WTC11 (cell line): ENCODE results near the gene ZNF814. TPM values are rescaled to one million over a fixed set of nuclear protein-coding genes. Genes with fewer than 3 reads are reported as not detected.

ENCODE experiments used
- ATF2 ChIP-seq: sonication (generic); formaldehyde crosslinking; IDR thresholded peaks from 2 replicates; pipeline ENCODE4 v1.8.1; 2022; ENCODE audit warnings: low read depth, missing genetic modification reagents, borderline replicate concordance
- E2F1 ChIP-seq: sonication (generic); formaldehyde crosslinking; IDR thresholded peaks from 2 replicates; pipeline ENCODE4 v1.8.0; 2022; ENCODE audit warnings: mild to moderate bottlenecking, missing genetic modification reagents
- E2F4 ChIP-seq: sonication (generic); formaldehyde crosslinking; IDR thresholded peaks from 2 replicates; pipeline ENCODE4 v1.8.1; 2022; ENCODE audit warnings: low read depth, mild to moderate bottlenecking, moderate library complexity, missing genetic modification reagents, borderline replicate concordance
- ELF4 ChIP-seq: sonication (generic); formaldehyde crosslinking; IDR thresholded peaks from 2 replicates; pipeline ENCODE4 v1.8.1; 2022; ENCODE audit warnings: low read depth, mild to moderate bottlenecking, moderate library complexity, missing genetic modification reagents
- FOXJ3 ChIP-seq: sonication (generic); formaldehyde crosslinking; IDR thresholded peaks from 2 replicates; pipeline ENCODE4 v1.9.0; 2021; ENCODE audit warnings: missing genetic modification reagents, mild to moderate bottlenecking, borderline replicate concordance
- GTF2I ChIP-seq: fragments of 250-450 bp; sonication (Bioruptor Pico); conservative IDR thresholded peaks from 2 replicates; pipeline ENCODE4 v1.4.0; 2021; ENCODE audit warnings: mild to moderate bottlenecking
- HMGXB4 ChIP-seq: sonication (generic); formaldehyde crosslinking; IDR thresholded peaks from 2 replicates; pipeline ENCODE4 v1.8.1; 2023; ENCODE audit warnings: mild to moderate bottlenecking, moderate library complexity, missing genetic modification reagents
- NR1H2 ChIP-seq: sonication (generic); formaldehyde crosslinking; IDR thresholded peaks from 2 replicates; pipeline ENCODE4 v1.9.0; 2021; ENCODE audit warnings: mild to moderate bottlenecking, moderate library complexity, missing genetic modification reagents
- NR3C1 ChIP-seq: sonication (generic); formaldehyde crosslinking; conservative IDR thresholded peaks from 2 replicates; pipeline ENCODE4 v1.8.1; 2023; ENCODE audit warnings: low read depth, mild to moderate bottlenecking, missing genetic modification reagents
- RELA ChIP-seq: sonication (generic); formaldehyde crosslinking; IDR thresholded peaks from 2 replicates; pipeline ENCODE4 v1.8.1; 2022; ENCODE audit warnings: missing genetic modification reagents, mild to moderate bottlenecking, borderline replicate concordance
- SMAD4 ChIP-seq: sonication (generic); formaldehyde crosslinking; IDR thresholded peaks from 2 replicates; pipeline ENCODE4 v1.8.0; 2022; ENCODE audit warnings: mild to moderate bottlenecking, missing genetic modification reagents
- SP1 ChIP-seq: sonication (generic); formaldehyde crosslinking; conservative IDR thresholded peaks from 2 replicates; pipeline ENCODE4 v1.8.1; 2022; ENCODE audit warnings: missing genetic modification reagents
- TEAD1 ChIP-seq: sonication (generic); formaldehyde crosslinking; IDR thresholded peaks from 2 replicates; pipeline ENCODE4 v1.8.0; 2022; ENCODE audit warnings: mild to moderate bottlenecking, missing genetic modification reagents
- TEAD4 ChIP-seq: sonication (generic); formaldehyde crosslinking; IDR thresholded peaks from 2 replicates; pipeline ENCODE4 v1.8.0; 2022; ENCODE audit warnings: mild to moderate bottlenecking, missing genetic modification reagents
- TP53 ChIP-seq: sonication (generic); formaldehyde crosslinking; IDR thresholded peaks from 2 replicates; pipeline ENCODE4 v1.8.1; 2023; ENCODE audit warnings: mild to moderate bottlenecking, missing genetic modification reagents
- USF1 ChIP-seq: sonication (generic); formaldehyde crosslinking; IDR thresholded peaks from 2 replicates; pipeline ENCODE4 v1.8.0; 2022; ENCODE audit warnings: mild to moderate bottlenecking, missing genetic modification reagents
- USF2 ChIP-seq: sonication (generic); formaldehyde crosslinking; IDR thresholded peaks from 2 replicates; pipeline ENCODE4 v1.8.1; 2023; ENCODE audit warnings: mild to moderate bottlenecking, missing genetic modification reagents, moderate library complexity
- ZNF138 ChIP-seq: sonication (generic); formaldehyde crosslinking; conservative IDR thresholded peaks from 2 replicates; pipeline ENCODE4 v1.8.1; 2022; ENCODE audit warnings: mild to moderate bottlenecking, moderate library complexity, missing genetic modification reagents
- ZNF219 ChIP-seq: sonication (generic); formaldehyde crosslinking; IDR thresholded peaks from 2 replicates; pipeline ENCODE4 v1.8.0; 2023; ENCODE audit warnings: missing genetic modification reagents, mild to moderate bottlenecking, borderline replicate concordance
- ZNF281 ChIP-seq: sonication (generic); formaldehyde crosslinking; IDR thresholded peaks from 2 replicates; pipeline ENCODE4 v1.8.0; 2023; ENCODE audit warnings: mild to moderate bottlenecking, missing genetic modification reagents
- ZNF416 ChIP-seq: fragments of 250-450 bp; sonication (Bioruptor Pico); IDR thresholded peaks from 2 replicates; pipeline ENCODE4 v1.9.0; 2021; ENCODE audit warnings: mild to moderate bottlenecking, inconsistent platforms
- ZNF423 ChIP-seq: fragments of 250-450 bp; sonication (Bioruptor Pico); IDR thresholded peaks from 2 replicates; pipeline ENCODE4 v2.1.2; 2022; ENCODE audit warnings: mild to moderate bottlenecking, moderate library complexity
- ZNF512 ChIP-seq: sonication (generic); formaldehyde crosslinking; IDR thresholded peaks from 2 replicates; pipeline ENCODE4 v1.8.1; 2022; ENCODE audit warnings: missing genetic modification reagents, borderline replicate concordance
- ZNF671 ChIP-seq: fragments of 250-450 bp; sonication (Bioruptor Pico); IDR thresholded peaks from 2 replicates; pipeline ENCODE4 v1.8.0; 2021; ENCODE audit warnings: mild to moderate bottlenecking
- total RNA-seq: library from RNA; stranded (reverse); gene quantifications from 3 replicates; pipeline ENCODE4 v1.2.3, GENCODE V29; 2021
- TF ChIP-seq, protein P1 (sequence below): sonication (generic); formaldehyde crosslinking; conservative IDR thresholded peaks from 2 replicates; pipeline ENCODE4 v1.8.1; 2022; ENCODE audit warnings: mild to moderate bottlenecking, missing genetic modification reagents
- TF ChIP-seq, protein P2 (sequence below): sonication (generic); formaldehyde crosslinking; IDR thresholded peaks from 2 replicates; pipeline ENCODE4 v1.8.1; 2023; ENCODE audit warnings: mild to moderate bottlenecking, missing genetic modification reagents, moderate library complexity

The ZNF814 gene
- total RNA-seq, 1 experiment from 2014 or later: 60.7 TPM

- TF ChIP-seq E2F1 (CRISPR knock-in tag) (no peak; the same call in 1 of the 2 replicates), ZNF512 (CRISPR knock-in tag) (no peak), USF1 (CRISPR knock-in tag) (peak; percentile 48), E2F4 (CRISPR knock-in tag) (no peak), SP1 (0 out of 2 replicates have a peak, but pooled peaks have one; percentile 55), TEAD1 (CRISPR knock-in tag) (0 out of 2 replicates have a peak, but pooled peaks have one; percentile 23), RELA (CRISPR knock-in tag) (no peak), ATF2 (no peak), ZNF423 (CRISPR knock-in tag) (no peak), NR3C1 (CRISPR knock-in tag) (no peak), HMGXB4 (peak; percentile 49; the same call in 1 of the 2 replicates), USF2 (CRISPR knock-in tag) (peak; percentile 40), ZNF671 (CRISPR knock-in tag) (no peak), TP53 (CRISPR knock-in tag) (no peak), ZNF416 (CRISPR knock-in tag) (no peak), ZNF138 (CRISPR knock-in tag) (no peak), ZNF281 (CRISPR knock-in tag) (no peak), NR1H2 (no peak), SMAD4 (no peak), TEAD4 (CRISPR knock-in tag) (no peak), FOXJ3 (CRISPR knock-in tag) (no peak), ELF4 (CRISPR knock-in tag) (no peak), ZNF219 (CRISPR knock-in tag) (no peak), GTF2I (CRISPR knock-in tag) (0 out of 2 replicates have a peak, but pooled peaks have one; percentile 30)
- TF ChIP-seq, protein P1, sequence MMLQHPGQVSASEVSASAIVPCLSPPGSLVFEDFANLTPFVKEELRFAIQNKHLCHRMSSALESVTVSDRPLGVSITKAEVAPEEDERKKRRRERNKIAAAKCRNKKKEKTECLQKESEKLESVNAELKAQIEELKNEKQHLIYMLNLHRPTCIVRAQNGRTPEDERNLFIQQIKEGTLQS: no peak
- TF ChIP-seq, protein P2, sequence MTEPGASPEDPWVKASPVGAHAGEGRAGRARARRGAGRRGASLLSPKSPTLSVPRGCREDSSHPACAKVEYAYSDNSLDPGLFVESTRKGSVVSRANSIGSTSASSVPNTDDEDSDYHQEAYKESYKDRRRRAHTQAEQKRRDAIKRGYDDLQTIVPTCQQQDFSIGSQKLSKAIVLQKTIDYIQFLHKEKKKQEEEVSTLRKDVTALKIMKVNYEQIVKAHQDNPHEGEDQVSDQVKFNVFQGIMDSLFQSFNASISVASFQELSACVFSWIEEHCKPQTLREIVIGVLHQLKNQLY: no peak
These were observed 74.2 kb downstream of the ZNF814 start, which contains the start of gene ZNF552 (continued) for GRCh38 chr19:57814505-57815246.
